HepG2 (cell line): ENCODE measurements around the gene SDCCAG8. TPM values are rescaled to one million over a fixed set of nuclear protein-coding genes. Genes with fewer than 3 reads are reported as not detected.

Experiments
- BHLHE40 ChIP-seq: IDR thresholded peaks from 2 replicates; pipeline ENCODE4 v1.6.1; 2011; ENCODE audit warnings: low read length, improper control_type of control experiment
- CC2D1A ChIP-seq: sonication (generic); formaldehyde crosslinking; IDR thresholded peaks from 2 replicates; pipeline ENCODE4 v1.8.1; 2023; ENCODE audit warnings: mild to moderate bottlenecking, missing genetic modification reagents
- FOSL1 ChIP-seq: sonication (generic); formaldehyde crosslinking; IDR thresholded peaks from 2 replicates; pipeline ENCODE4 v1.9.0; 2021; ENCODE audit warnings: missing genetic modification reagents, borderline replicate concordance
- JUNB ChIP-seq: sonication (generic); formaldehyde crosslinking; IDR thresholded peaks from 2 replicates; pipeline ENCODE4 v1.8.0; 2022; ENCODE audit warnings: missing genetic modification reagents, mild to moderate bottlenecking, borderline replicate concordance
- NFATC3 ChIP-seq: sonication (generic); formaldehyde crosslinking; IDR thresholded peaks from 2 replicates; pipeline ENCODE4 v1.5.1; 2020; ENCODE audit warnings: mild to moderate bottlenecking, missing genetic modification reagents
- SMAD1 ChIP-seq: sonication (generic); formaldehyde crosslinking; IDR thresholded peaks from 2 replicates; pipeline ENCODE4 v1.4.0; 2020; ENCODE audit warnings: missing genetic modification reagents, low read depth, mild to moderate bottlenecking, borderline replicate concordance
- SNAPC4 ChIP-seq: sonication (generic); formaldehyde crosslinking; IDR thresholded peaks from 2 replicates; pipeline ENCODE4 v1.4.0; 2020; ENCODE audit warnings: mild to moderate bottlenecking, missing genetic modification reagents
- SRSF1 ChIP-seq: fragments of 200-400 bp; formaldehyde crosslinking; optimal IDR thresholded peaks from 2 replicates; pipeline ENCODE3; 2017; ENCODE audit warnings: mild to moderate bottlenecking, low read depth, low read length, moderate library complexity
- TAF15 ChIP-seq: fragments of 200-400 bp; formaldehyde crosslinking; IDR thresholded peaks from one replicate; pipeline ENCODE4 v1.6.1; 2018; ENCODE audit warnings: mild to moderate bottlenecking, low read depth, low read length; ENCODE audit not compliant: poor library complexity, severe bottlenecking
- ZNF24 ChIP-seq: fragments of 450-650 bp; IDR thresholded peaks from 2 replicates; pipeline ENCODE4 v1.6.1; 2017; ENCODE audit warnings: antibody characterized with exemption, mild to moderate bottlenecking
- ZNF484 ChIP-seq: sonication (generic); formaldehyde crosslinking; IDR thresholded peaks from 2 replicates; pipeline ENCODE4 v1.5.1; 2020; ENCODE audit warnings: mild to moderate bottlenecking, low read depth, missing genetic modification reagents, borderline replicate concordance
- ZNF510 ChIP-seq: sonication (generic); formaldehyde crosslinking; IDR thresholded peaks from 2 replicates; pipeline ENCODE4 v1.4.0; 2020; ENCODE audit warnings: low read depth, mild to moderate bottlenecking, missing genetic modification reagents
- ZNF562 ChIP-seq: sonication (generic); formaldehyde crosslinking; IDR thresholded peaks from 2 replicates; pipeline ENCODE4 v1.8.0; 2022; ENCODE audit warnings: missing genetic modification reagents, borderline replicate concordance
- ZNF691 ChIP-seq: sonication (generic); formaldehyde crosslinking; IDR thresholded peaks from 2 replicates; pipeline ENCODE4 v1.4.0; 2020; ENCODE audit warnings: missing genetic modification reagents, low read depth, mild to moderate bottlenecking, borderline replicate concordance
- ZNF737 ChIP-seq: sonication (generic); formaldehyde crosslinking; IDR thresholded peaks from 2 replicates; pipeline ENCODE4 v1.5.0; 2020; ENCODE audit warnings: missing genetic modification reagents, mild to moderate bottlenecking, borderline replicate concordance
- ZNF775 ChIP-seq: sonication (generic); formaldehyde crosslinking; IDR thresholded peaks from 2 replicates; pipeline ENCODE4 v1.4.0; 2020; ENCODE audit warnings: missing genetic modification reagents, mild to moderate bottlenecking, moderate library complexity, borderline replicate concordance
- ZNF816 ChIP-seq: sonication (generic); formaldehyde crosslinking; IDR thresholded peaks from 2 replicates; pipeline ENCODE4 v1.8.0; 2022; ENCODE audit warnings: missing genetic modification reagents, mild to moderate bottlenecking, borderline replicate concordance
- ZSCAN12 ChIP-seq: sonication (generic); formaldehyde crosslinking; IDR thresholded peaks from 2 replicates; pipeline ENCODE4 v1.9.0; 2021; ENCODE audit warnings: mild to moderate bottlenecking, missing genetic modification reagents
- polyA plus RNA-seq, 8 experiments: library from polyadenylated mRNA; depleted of rRNA in 3 of 8; stranded (reverse) in 7 of 8; unstranded in 1 of 8; fragments of >200 nt; fragmentation: Illumina TruSeq in 4 of 8; extraction: Trizol in 4 of 8; gene quantifications; 2 replicates each; pipeline versions ENCODE4 v1.2.1 to v1.2.3, GENCODE V29; 2011 to 2016; ENCODE audit warnings: low read depth in 4 of 8, missing spikeins in 1 of 8, mixed read lengths in 1 of 8; ENCODE audit not compliant: insufficient read depth in 1 of 8
- total RNA-seq, 5 experiments: library from RNA; depleted of rRNA; stranded (reverse); fragments of >200 nt; fragmentation: Illumina TruSeq; extraction: Trizol; gene quantifications; 2 replicates each; pipeline ENCODE4 v1.2.3, GENCODE V29; 2016; ENCODE audit warnings: low read depth in 1 of 5

Gene SDCCAG8
- total and polyA plus RNA-seq, 2 of the 13 experiments (the other 11 are each of a cell fraction or from before 2014, with no cell fraction given), result 9.5 to 13.4 TPM

GRCh38 chr1:243254927-243255790, 682 bp upstream of the SDCCAG8 start, which contains the start of gene CEP170 (continued):
- TF ChIP-seq SRSF1 (no peak), ZNF737 (CRISPR knock-in tag) (no peak), ZNF484 (CRISPR knock-in tag) (no peak), ZNF24 (no peak), SNAPC4 (CRISPR knock-in tag) (peak; percentile 93), ZNF816 (no peak; the same call in 1 of the 2 replicates), ZNF775 (CRISPR knock-in tag) (peak; percentile 47; the same call in 1 of the 2 replicates), CC2D1A (CRISPR knock-in tag) (no peak), JUNB (CRISPR knock-in tag) (no peak), ZSCAN12 (CRISPR knock-in tag) (no peak), SMAD1 (CRISPR knock-in tag) (no peak; the same call in 1 of the 2 replicates), BHLHE40 (no peak), ZNF562 (CRISPR knock-in tag) (no peak), NFATC3 (CRISPR knock-in tag) (no peak), TAF15 (no peak), ZNF510 (CRISPR knock-in tag) (peak; percentile 88; the same call in 1 of the 2 replicates), ZNF691 (CRISPR knock-in tag) (peak; percentile 56; the same call in 1 of the 2 replicates), FOSL1 (CRISPR knock-in tag) (no peak)
